ENCODE measurements around the gene CEP72. TPM values are rescaled to one million over a fixed set of nuclear protein-coding genes. Genes with fewer than 3 reads are reported as not detected.

CEP72 gene
- total and polyA plus RNA-seq, 4 donors: 1.3 to 5.9 (median 2.6) TPM

GRCh38 chr5:652773-653350 is 40.7 kb downstream of the CEP72 start:
- Histone ChIP-seq H3K36me3 (ENCODE audit: control insufficient read depth in 4 of 4, insufficient read depth in 3 of 4, low read depth in 1 of 4, low read length in 3 of 4) (peaks cover 3 to 6% (median 4%) of the 10 kb centered on the region in 4 donors), H3K27ac (ENCODE audit: low read depth in 1 of 2, low read length in 2 of 2) (no peak overlapping the region), H3K4me1 (ENCODE audit: control insufficient read depth in 4 of 4, insufficient read depth in 4 of 4, low read length in 3 of 4) (no peaks in the 10 kb centered on the region), H3K9ac (ENCODE audit: low read depth in 1 of 2, low read length in 2 of 2) (no peak overlapping the region), H3K4me3 (ENCODE audit: low read depth in 1 of 3, low read length in 3 of 3) (no peak overlapping the region), H3K9me3 (ENCODE audit: control insufficient read depth in 4 of 4, low read length in 3 of 4) (no peaks in the 10 kb centered on the region), H3K27me3 (ENCODE audit: control insufficient read depth in 4 of 4, insufficient read depth in 4 of 4, low read length in 3 of 4) (no peaks in the 10 kb centered on the region)
- no peak for DNase-seq (ENCODE audit: low spot score)
- 94% methylated on average over 11 of the region's 11 CpGs for WGBS
- TF ChIP-seq CTCF (IDR thresholded peaks at IDR 0.05; ENCODE audit: low read depth, low read length, missing input control) (no peak), EGR1 (IDR thresholded peaks at IDR 0.05; ENCODE audit: low read depth in 2 of 2) (no peak), SP1 (IDR thresholded peaks at IDR 0.05) (no peak), GABPA (IDR thresholded peaks at IDR 0.05 in 1 of 2, conservative IDR thresholded peaks at IDR 0.05 in 1 of 2) (no peak), HNF4A (conservative IDR thresholded peaks at IDR 0.05) (no peak), RXRA (IDR thresholded peaks at IDR 0.05) (no peak), NR2F2 (IDR thresholded peaks at IDR 0.05) (no peak), TAF1 (conservative IDR thresholded peaks at IDR 0.05) (no peak), YY1 (IDR thresholded peaks at IDR 0.05) (no peak), FOXA1 (IDR thresholded peaks at IDR 0.05) (no peak), HNF4G (IDR thresholded peaks at IDR 0.05) (no peak), ZBTB33 (IDR thresholded peaks at IDR 0.05) (no peak), JUND (IDR thresholded peaks at IDR 0.05) (no peak), MAX (IDR thresholded peaks at IDR 0.05) (no peak)
- TF ChIP-seq, protein P1, sequence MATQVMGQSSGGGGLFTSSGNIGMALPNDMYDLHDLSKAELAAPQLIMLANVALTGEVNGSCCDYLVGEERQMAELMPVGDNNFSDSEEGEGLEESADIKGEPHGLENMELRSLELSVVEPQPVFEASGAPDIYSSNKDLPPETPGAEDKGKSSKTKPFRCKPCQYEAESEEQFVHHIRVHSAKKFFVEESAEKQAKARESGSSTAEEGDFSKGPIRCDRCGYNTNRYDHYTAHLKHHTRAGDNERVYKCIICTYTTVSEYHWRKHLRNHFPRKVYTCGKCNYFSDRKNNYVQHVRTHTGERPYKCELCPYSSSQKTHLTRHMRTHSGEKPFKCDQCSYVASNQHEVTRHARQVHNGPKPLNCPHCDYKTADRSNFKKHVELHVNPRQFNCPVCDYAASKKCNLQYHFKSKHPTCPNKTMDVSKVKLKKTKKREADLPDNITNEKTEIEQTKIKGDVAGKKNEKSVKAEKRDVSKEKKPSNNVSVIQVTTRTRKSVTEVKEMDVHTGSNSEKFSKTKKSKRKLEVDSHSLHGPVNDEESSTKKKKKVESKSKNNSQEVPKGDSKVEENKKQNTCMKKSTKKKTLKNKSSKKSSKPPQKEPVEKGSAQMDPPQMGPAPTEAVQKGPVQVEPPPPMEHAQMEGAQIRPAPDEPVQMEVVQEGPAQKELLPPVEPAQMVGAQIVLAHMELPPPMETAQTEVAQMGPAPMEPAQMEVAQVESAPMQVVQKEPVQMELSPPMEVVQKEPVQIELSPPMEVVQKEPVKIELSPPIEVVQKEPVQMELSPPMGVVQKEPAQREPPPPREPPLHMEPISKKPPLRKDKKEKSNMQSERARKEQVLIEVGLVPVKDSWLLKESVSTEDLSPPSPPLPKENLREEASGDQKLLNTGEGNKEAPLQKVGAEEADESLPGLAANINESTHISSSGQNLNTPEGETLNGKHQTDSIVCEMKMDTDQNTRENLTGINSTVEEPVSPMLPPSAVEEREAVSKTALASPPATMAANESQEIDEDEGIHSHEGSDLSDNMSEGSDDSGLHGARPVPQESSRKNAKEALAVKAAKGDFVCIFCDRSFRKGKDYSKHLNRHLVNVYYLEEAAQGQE (IDR thresholded peaks at IDR 0.05): no peak
- TF ChIP-seq, protein P2, sequence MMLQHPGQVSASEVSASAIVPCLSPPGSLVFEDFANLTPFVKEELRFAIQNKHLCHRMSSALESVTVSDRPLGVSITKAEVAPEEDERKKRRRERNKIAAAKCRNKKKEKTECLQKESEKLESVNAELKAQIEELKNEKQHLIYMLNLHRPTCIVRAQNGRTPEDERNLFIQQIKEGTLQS (IDR thresholded peaks at IDR 0.05): no peak
